ENCODE results near the gene WDR81. TPM values are rescaled to one million over a fixed set of nuclear protein-coding genes. Genes with fewer than 3 reads are reported as not detected.
A peak's percentile ranks its signal among the peaks of the same experiment; 100 is the strongest.
"Not testable (repeated sequence)": the region's sequence is repeated elsewhere in the genome, so short reads cannot be mapped to it uniquely, and the experiment has no call there.

Gene WDR81
- total and polyA plus RNA-seq, 4 donors, result 26.0 to 51.9 (median 33.2) TPM

GRCh38 chr17:1766382-1767135 is 42.1 kb downstream of the WDR81 start:
- DNase-seq, result no peak
- ATAC-seq (ENCODE audit: insufficient read depth, low FRiP score), result no peak
- no peak for TF ChIP-seq CTCF (IDR thresholded peaks at IDR 0.05; ENCODE audit: control extremely low read depth, extremely low read depth)
- H3K9me3 ChIP-seq (ENCODE audit: control insufficient read depth in 4 of 4, insufficient read depth in 3 of 4, low read length in 3 of 4), result no peaks in the 10 kb centered on the region
- peaks cover 0 to 36% (median 9%) of the 10 kb centered on the region in 5 donors for H3K4me1 ChIP-seq (ENCODE audit: control insufficient read depth in 5 of 5, insufficient read depth in 5 of 5, low read length in 5 of 5)
- H3K27ac ChIP-seq (ENCODE audit: low read depth in 1 of 2, low read length in 1 of 2), result no peak overlapping the region
- WGBS, 2 donors, result 78 to 82% methylated on average over 21 of the region's 21 CpGs
- no peaks in the 10 kb centered on the region for H3K36me3 ChIP-seq (ENCODE audit: control insufficient read depth in 4 of 4, insufficient read depth in 4 of 4, low read length in 4 of 4)
- H3K9ac ChIP-seq (ENCODE audit: insufficient read depth in 1 of 2, low read length in 2 of 2), result no peak overlapping the region
- H3K4me3 ChIP-seq, result no peak overlapping the region
- no peaks in the 10 kb centered on the region for H3K27me3 ChIP-seq (ENCODE audit: control insufficient read depth in 3 of 3, insufficient read depth in 3 of 3, low read length in 2 of 3)

- no peak overlapping the region for H3K27ac ChIP-seq (ENCODE audit: low read depth in 1 of 2, low read length in 1 of 2)
- H3K4me1 ChIP-seq (ENCODE audit: control insufficient read depth in 5 of 5, insufficient read depth in 5 of 5, low read length in 5 of 5), result peaks cover 0 to 30% (median 9%) of the 10 kb centered on the region in 5 donors
- TF ChIP-seq CTCF (IDR thresholded peaks at IDR 0.05; ENCODE audit: control extremely low read depth, extremely low read depth), result no peak
- no peak overlapping the region for H3K4me3 ChIP-seq
- no peak for ATAC-seq (ENCODE audit: insufficient read depth, low FRiP score)
- H3K27me3 ChIP-seq (ENCODE audit: control insufficient read depth in 3 of 3, insufficient read depth in 3 of 3, low read length in 2 of 3), result no peaks in the 10 kb centered on the region
- DNase-seq, result no peak
- no peaks in the 10 kb centered on the region for H3K36me3 ChIP-seq (ENCODE audit: control insufficient read depth in 4 of 4, insufficient read depth in 4 of 4, low read length in 4 of 4)
- no peak overlapping the region for H3K9ac ChIP-seq (ENCODE audit: insufficient read depth in 1 of 2, low read length in 2 of 2)
- 86 to 92% methylated on average over 12 of the region's 12 CpGs for WGBS, 2 donors
- H3K9me3 ChIP-seq (ENCODE audit: control insufficient read depth in 4 of 4, insufficient read depth in 3 of 4, low read length in 3 of 4), result no peaks in the 10 kb centered on the region
Measured at GRCh38 chr17:1767358-1767757, 42.9 kb downstream of the WDR81 start.

- peaks cover 0 to 22% (median 8%) of the 10 kb centered on the region in 5 donors for H3K4me1 ChIP-seq (ENCODE audit: control insufficient read depth in 5 of 5, insufficient read depth in 5 of 5, low read length in 5 of 5)
- H3K9ac ChIP-seq (ENCODE audit: insufficient read depth in 1 of 2, low read length in 2 of 2), result peak overlapping the region in 1 of 2 donors; percentile 32
- peak overlapping the region in 1 of 2 donors; percentile 65 for H3K27ac ChIP-seq (ENCODE audit: low read depth in 1 of 2, low read length in 1 of 2)
- H3K27me3 ChIP-seq (ENCODE audit: control insufficient read depth in 3 of 3, insufficient read depth in 3 of 3, low read length in 2 of 3), result no peaks in the 10 kb centered on the region
- 36% methylated on average over 19 to 21 of the region's 21 CpGs for WGBS, 2 donors
- H3K9me3 ChIP-seq (ENCODE audit: control insufficient read depth in 4 of 4, insufficient read depth in 3 of 4, low read length in 3 of 4), result no peaks in the 10 kb centered on the region
- no peak overlapping the region for H3K4me3 ChIP-seq
- ATAC-seq (ENCODE audit: insufficient read depth, low FRiP score) (no peak), DNase-seq (peak; percentile 64 to 82 (median 81))
- TF ChIP-seq CTCF (IDR thresholded peaks at IDR 0.05; ENCODE audit: control extremely low read depth, extremely low read depth), result no peak
- H3K36me3 ChIP-seq (ENCODE audit: control insufficient read depth in 4 of 4, insufficient read depth in 4 of 4, low read length in 4 of 4), result no peaks in the 10 kb centered on the region
Measured at GRCh38 chr17:1769822-1770477, 45.4 kb downstream of the WDR81 start.

- not testable (repeated sequence) for H3K4me3 ChIP-seq; H3K27me3 ChIP-seq (ENCODE audit: control insufficient read depth in 3 of 3, insufficient read depth in 3 of 3, low read length in 2 of 3); ATAC-seq (ENCODE audit: insufficient read depth, low FRiP score); H3K9me3 ChIP-seq (ENCODE audit: control insufficient read depth in 4 of 4, insufficient read depth in 3 of 4, low read length in 3 of 4); H3K27ac ChIP-seq (ENCODE audit: low read depth in 1 of 2, low read length in 1 of 2)
- Histone ChIP-seq H3K4me1 (ENCODE audit: control insufficient read depth in 5 of 5, insufficient read depth in 5 of 5, low read length in 5 of 5) (peaks cover 0 to 22% (median 10%) of the 10 kb centered on the region in 5 donors), H3K36me3 (ENCODE audit: control insufficient read depth in 4 of 4, insufficient read depth in 4 of 4, low read length in 4 of 4) (peaks cover 4 to 10% (median 8%) of the 10 kb centered on the region in 4 donors), H3K9ac (ENCODE audit: insufficient read depth in 1 of 2, low read length in 2 of 2) (peak overlapping the region in 1 of 2 donors; percentile 55)
- WGBS, 2 donors, result 76 to 87% methylated on average over 12 of the region's 12 CpGs
- DNase-seq, result peak in 1 of 3 donors; percentile 14
Measured at GRCh38 chr17:1773000-1773695, 48.6 kb downstream of the WDR81 start.

Measured in lung (tissue), 12 donors.